IPS-18c (cell line): ENCODE measurements around the gene PPDPF.

Experiments used
- H3K4me3 ChIP-seq: 2 replicates; pipeline ENCODE4 v1.7.0; 2013; ENCODE audit warnings: low read depth, mild to moderate bottlenecking, low read length, moderate library complexity; ENCODE audit not compliant: insufficient read depth
- H3K9me3 ChIP-seq: one replicate; pipeline ENCODE4 v1.6.1; 2013; ENCODE audit warnings: mild to moderate bottlenecking, low read length, moderate library complexity; ENCODE audit not compliant: control insufficient read depth, insufficient read depth

Gene PPDPF

GRCh38 chr20:63484651-63485403, 35.7 kb upstream of the PPDPF start:
- Histone ChIP-seq H3K9me3 (no peaks in the 10 kb centered on the region), H3K4me3 (no peak overlapping the region)

- no peak overlapping the region for H3K4me3 ChIP-seq
- H3K9me3 ChIP-seq, result no peaks in the 10 kb centered on the region
Observed at GRCh38 chr20:63486300-63486855, 34.2 kb upstream of the PPDPF start.

- Histone ChIP-seq H3K9me3 (no peaks in the 10 kb centered on the region), H3K4me3 (no peak overlapping the region)
Observed at GRCh38 chr20:63487116-63487764, 33.3 kb upstream of the PPDPF start.

DNA sequence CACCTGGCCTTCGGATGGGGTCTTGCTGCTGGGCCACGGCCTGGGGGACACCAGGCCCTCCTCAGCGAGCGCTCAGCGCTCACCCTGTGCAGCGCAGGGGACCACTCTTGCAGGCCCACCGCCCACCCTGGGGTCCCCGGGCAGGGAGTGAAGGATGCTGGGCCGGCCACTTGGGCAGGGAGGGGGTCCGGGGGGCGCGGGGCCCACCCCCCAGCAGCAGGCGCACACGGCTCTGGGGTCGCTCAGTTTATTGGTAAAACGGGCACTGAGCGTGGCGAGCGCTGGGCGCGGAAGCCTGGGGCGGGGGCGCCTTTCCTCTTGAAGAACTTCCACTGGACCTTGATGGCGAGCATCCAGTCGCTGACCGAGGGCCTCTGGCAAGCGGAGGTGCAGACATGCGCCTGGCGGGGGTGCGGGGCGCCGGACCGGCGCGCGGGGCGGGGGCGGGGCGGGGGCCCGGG, 32.8 kb upstream of the PPDPF start:
- Histone ChIP-seq H3K4me3 (no peak overlapping the region), H3K9me3 (no peaks in the 10 kb centered on the region)

DNA sequence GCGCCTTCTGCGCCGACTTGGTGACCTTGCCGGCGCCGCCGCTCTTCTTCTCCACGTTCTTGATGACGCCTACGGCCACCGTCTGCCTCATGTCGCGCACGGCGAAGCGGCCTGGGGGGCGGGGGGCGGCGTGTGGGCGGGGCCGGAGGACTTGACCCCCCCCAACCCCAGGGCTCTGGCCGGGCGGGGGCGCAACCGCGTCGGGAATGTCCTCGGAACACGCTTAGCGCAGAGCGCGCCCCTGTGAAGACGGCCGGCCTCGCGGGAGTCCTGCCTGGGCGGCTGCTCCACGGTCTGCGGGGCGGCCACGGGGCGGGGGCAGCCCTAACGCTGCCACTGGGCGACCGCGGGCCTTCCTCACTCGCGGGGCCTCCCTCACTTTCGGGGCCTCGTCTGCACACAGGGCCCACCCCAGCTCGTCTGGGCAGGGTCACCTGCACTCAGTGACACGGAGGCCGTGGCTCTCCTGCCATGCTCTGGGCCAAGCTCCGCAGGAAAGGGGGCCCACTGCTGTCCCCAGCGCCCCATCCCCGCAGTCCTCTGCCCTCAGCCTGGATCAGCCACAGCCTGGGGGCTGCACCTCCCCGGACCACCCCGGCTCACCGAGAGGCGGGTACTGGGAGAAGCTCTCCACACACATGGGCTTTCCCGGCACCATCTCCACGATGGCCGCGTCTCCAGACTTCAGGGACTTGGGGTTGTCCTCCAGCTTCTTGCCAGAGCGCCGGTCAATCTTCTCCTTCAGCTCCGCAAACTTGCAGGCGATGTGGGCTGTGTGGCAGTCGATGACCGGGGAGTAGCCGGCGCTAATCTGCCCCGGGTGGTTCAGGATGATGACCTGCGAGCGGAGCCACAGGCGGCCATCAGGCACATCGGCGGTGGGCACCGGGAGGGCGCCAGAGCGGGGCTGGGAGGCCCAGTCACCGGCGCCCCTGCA, 32.0 kb upstream of the PPDPF start:
- H3K4me3 ChIP-seq, result peak overlapping the region; percentile 28
- H3K9me3 ChIP-seq, result no peaks in the 10 kb centered on the region

DNA sequence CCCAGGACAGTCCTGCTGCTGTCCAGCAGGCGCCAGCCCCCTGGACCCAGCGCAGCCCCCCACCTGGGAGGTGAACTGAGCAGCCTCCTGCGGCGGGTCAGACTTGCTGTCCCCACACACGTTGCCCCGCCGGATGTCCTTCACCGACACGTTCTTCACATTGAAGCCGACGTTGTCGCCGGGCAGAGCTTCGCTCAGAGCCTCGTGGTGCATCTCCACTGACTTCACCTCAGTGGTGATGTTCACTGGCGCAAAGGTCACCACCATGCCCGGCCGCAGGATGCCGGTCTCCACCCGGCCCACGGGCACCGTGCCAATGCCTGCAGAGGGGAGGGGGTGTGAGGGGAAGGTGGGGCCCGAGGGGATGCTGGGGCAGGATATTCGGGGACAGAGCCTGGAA, 30.1 kb upstream of the PPDPF start:
- Histone ChIP-seq H3K9me3 (peaks cover 2% of the 10 kb centered on the region), H3K4me3 (no peak overlapping the region)

DNA sequence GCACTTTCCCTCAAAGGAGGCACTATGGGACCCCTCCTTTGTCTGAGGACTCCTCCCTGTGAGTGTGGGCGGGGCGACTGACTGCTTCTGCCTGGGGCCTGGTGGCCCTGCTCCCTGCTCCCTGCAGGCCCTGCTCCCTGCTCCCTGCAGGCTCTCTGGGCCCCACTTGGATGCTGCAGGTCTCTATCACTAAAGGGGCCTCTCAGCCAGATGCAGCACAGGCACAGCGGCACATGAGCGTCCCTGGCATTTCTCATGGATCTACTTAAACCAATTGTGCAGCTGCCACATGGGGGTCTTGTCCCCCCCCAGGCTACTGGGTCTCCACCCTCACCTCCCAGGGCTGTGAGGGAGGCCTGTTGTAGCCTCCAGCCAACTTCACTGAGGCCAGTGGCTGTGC, 29.5 kb upstream of the PPDPF start:
- H3K4me3 ChIP-seq, result no peak overlapping the region
- H3K9me3 ChIP-seq, result peaks cover 2% of the 10 kb centered on the region

DNA sequence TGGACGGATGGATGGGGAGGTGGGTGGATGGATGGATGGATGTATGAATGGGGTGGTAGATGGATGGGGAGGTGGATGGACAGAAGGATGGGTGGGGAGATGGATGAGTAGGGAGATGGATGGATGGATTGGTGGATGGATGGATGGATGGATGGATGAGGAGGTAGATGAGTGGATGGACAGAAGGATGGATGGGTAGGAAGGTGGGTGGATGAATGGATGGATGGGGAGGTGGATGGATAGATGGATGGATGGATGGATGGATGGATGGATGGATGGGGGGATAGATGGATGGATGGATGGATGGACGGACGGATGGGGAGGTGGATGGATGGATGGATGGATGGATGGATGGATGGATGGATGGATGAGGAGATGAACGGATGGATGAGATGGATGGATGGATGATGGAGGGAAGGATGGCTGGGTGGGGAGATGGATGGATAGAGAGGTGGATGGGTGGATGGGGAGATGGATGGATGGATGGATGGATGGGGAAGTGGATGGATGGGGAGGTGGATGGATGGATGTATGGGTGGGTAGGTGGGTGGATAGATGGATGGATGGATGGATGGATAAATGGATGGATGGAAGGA, 28.8 kb upstream of the PPDPF start:
- H3K4me3 ChIP-seq, result no peak overlapping the region
- H3K9me3 ChIP-seq, result peaks cover 2% of the 10 kb centered on the region

DNA sequence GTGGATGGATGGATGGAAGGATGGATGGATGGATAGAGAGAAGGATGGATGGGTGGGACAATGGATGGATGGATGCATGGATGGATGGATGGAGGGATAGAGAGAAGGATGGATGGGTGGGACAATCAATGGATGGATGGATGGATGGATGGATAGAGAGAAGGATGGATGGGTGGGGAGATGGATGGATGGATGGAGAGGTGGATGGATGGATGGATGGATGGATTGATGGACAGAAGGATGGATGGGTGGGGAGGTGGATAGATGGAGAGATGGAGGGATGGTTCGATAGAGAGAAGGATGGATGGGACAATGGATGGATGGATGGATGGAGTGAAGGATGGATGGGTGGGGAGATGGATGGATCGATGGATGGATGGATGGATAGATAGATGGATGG, 28.0 kb upstream of the PPDPF start:
- Histone ChIP-seq H3K4me3 (no peak overlapping the region), H3K9me3 (peaks cover 2% of the 10 kb centered on the region)

GRCh38 chr20:63492982-63493381, 27.6 kb upstream of the PPDPF start:
- Histone ChIP-seq H3K4me3 (no peak overlapping the region), H3K9me3 (peaks cover 2% of the 10 kb centered on the region)

DNA sequence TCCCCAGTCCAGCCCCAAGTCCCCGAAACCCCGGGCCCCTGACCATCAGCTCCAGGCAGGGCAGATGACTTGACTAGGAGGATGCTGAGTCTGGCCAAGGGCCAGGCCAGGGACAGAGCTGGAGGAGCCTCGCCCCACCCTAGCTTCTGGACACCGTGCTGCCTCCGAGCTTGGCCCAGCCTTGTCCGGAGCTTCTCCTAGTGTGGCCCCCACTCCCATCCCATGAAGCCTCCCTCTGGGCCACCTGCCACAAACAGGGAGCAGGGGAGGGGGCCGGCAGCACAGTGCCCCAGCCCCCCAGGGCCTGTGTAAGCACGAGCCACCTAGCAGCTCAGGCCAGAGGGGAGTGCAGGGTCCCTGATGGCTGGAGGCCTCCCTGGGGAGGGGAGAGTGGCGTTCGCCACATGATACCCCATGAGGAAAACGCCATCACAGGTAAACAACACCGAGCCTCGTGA, 27.0 kb upstream of the PPDPF start:
- no peak overlapping the region for H3K4me3 ChIP-seq

DNA sequence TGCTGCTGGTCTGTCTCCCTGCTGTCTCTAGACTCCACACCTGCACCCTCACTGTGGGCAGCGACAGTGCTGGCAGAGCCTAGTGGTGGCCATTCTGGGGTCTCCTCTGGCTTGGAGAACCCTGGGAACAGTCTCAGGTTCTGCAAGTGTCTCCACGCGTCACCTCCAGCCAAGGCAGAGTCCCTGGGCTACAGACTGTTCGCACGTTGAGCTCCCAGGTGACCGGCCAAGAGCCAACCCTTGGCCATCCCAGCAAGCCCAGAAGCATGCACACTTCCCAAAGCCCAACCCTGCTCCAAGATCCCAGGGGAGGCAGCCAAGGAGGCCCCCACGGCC, 26.5 kb upstream of the PPDPF start:
- peaks cover 2% of the 10 kb centered on the region for H3K9me3 ChIP-seq
- no peak overlapping the region for H3K4me3 ChIP-seq

More for the DNA sequence above, 27.0 kb upstream of the PPDPF start:
- H3K9me3 ChIP-seq, result peaks cover 2% of the 10 kb centered on the region

- H3K4me3 ChIP-seq, result no peak overlapping the region
- H3K9me3 ChIP-seq, result peaks cover 2% of the 10 kb centered on the region
Observed at GRCh38 chr20:63494420-63495166, 26.0 kb upstream of the PPDPF start.

DNA sequence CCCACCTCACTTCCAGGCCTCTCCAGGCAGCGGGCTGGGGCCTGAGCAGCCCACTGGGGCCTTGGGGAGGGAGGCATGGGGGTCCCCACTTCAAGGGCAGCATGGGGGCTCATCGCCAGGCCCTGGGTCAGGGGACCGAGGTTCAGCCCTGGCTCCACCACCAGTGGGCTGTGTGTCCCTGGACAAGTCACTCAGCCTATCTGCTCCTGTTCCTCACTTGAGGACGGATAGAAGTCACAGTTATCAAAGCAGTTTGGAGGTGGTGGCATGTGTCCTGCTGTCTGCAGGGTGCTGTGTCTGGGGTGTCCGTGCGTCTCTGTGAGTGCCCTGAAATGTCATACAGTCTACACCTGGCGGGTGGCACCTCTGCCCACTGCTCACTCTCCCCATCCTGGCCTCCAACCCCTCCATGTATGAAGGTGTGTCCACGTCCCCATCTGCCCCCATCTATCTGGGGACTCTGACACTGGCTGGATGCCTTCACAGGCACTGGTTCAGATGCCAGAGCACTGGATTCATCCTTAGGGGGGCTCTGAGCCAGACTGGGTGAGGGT, 25.3 kb upstream of the PPDPF start:
- Histone ChIP-seq H3K9me3 (peaks cover 2% of the 10 kb centered on the region), H3K4me3 (no peak overlapping the region)

GRCh38 chr20:63495741-63496595, 24.6 kb upstream of the PPDPF start:
- peaks cover 2% of the 10 kb centered on the region for H3K9me3 ChIP-seq

More at GRCh38 chr20:63495741-63496595, 24.6 kb upstream of the PPDPF start:
- H3K4me3 ChIP-seq, result peak overlapping the region; percentile 20; the same call in 1 of the 2 replicates
